Measurements from ENCODE around the gene ENTHD1. TPM values are rescaled to one million over a fixed set of nuclear protein-coding genes. Genes with fewer than 3 reads are reported as not detected.
A peak's percentile ranks its signal among the peaks of the same experiment; 100 is the strongest.

Gene ENTHD1
- total RNA-seq, 1 donor from 2014 or later = not detected

- peaks cover 23% of the 10 kb centered on the region for H3F3A ChIP-seq (ENCODE audit: low read depth)
- peaks cover 13% of the 10 kb centered on the region for H4K20me1 ChIP-seq (ENCODE audit: low read depth)
- no peaks in the 10 kb centered on the region for H3K36me3 Mint-ChIP-seq
- no peak overlapping the region for H3K27ac ChIP-seq
- H3K9me3 Mint-ChIP-seq = no peaks in the 10 kb centered on the region
- H2AFZ ChIP-seq (replicated peaks) = no peak overlapping the region
- no peak for TF ChIP-seq EZH2phosphoT487 (IDR thresholded peaks at IDR 0.05)
- no peak for TF ChIP-seq CTCF (IDR thresholded peaks at IDR 0.05)
- TF ChIP-seq EZH2 (IDR thresholded peaks at IDR 0.05) = no peak
- no peak for DNase-seq (ENCODE audit: low spot score)
- no peaks in the 10 kb centered on the region for H3K79me2 ChIP-seq (ENCODE audit: low read depth)
- H3K27ac Mint-ChIP-seq = no peak overlapping the region
- H3K27me3 Mint-ChIP-seq (ENCODE audit: insufficient read depth, low read depth) = peaks cover 5% of the 10 kb centered on the region
- peaks cover 40% of the 10 kb centered on the region for H3K4me1 Mint-ChIP-seq
- peaks cover 33% of the 10 kb centered on the region for H3K4me1 ChIP-seq
- no peaks in the 10 kb centered on the region for H3K9me3 ChIP-seq (ENCODE audit: low read depth)
- H3K4me2 ChIP-seq = no peak overlapping the region
- no peak overlapping the region for H3K4me3 Mint-ChIP-seq
- H3K9ac ChIP-seq = no peak overlapping the region
- H3K36me3 ChIP-seq = no peaks in the 10 kb centered on the region
- H3K4me3 ChIP-seq = no peak overlapping the region
- H3K27me3 ChIP-seq = no peaks in the 10 kb centered on the region
Measured at GRCh38 chr22:39917776-39918495, 24.4 kb upstream of the ENTHD1 start.

DNA sequence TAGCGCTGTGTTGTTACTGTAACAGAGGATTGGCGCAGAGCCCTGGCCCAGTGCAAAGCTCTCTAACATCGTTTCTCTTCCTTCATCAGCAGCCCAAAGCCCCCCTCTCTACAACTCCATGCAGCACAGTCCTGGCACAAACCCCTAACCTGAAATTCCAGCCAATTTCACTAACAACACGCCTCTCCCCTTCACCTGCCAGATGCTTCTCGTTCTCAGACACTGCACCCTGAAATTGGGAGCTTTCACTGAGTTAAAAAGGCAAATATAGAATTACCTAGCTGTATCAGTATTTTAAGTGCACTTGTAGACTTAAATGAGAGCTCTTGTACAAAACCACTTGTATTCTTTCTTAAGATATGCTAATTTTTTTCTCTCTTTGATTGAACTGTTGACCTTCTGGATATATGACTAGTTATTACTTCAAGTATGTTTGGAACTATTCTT, 23.7 kb upstream of the ENTHD1 start:
- Histone ChIP-seq H3K9ac (no peak overlapping the region), H3K27me3 (no peaks in the 10 kb centered on the region), H3K79me2 (ENCODE audit: low read depth) (no peaks in the 10 kb centered on the region), H3K36me3 (no peaks in the 10 kb centered on the region), H3K27ac (no peak overlapping the region), H4K20me1 (ENCODE audit: low read depth) (peaks cover 13% of the 10 kb centered on the region), H3K4me1 (peaks cover 33% of the 10 kb centered on the region), H3K4me3 (no peak overlapping the region), H3K9me3 (ENCODE audit: low read depth) (no peaks in the 10 kb centered on the region), H2AFZ (replicated peaks) (no peak overlapping the region), H3F3A (ENCODE audit: low read depth) (peaks cover 23% of the 10 kb centered on the region), H3K4me2 (no peak overlapping the region)
- no peak overlapping the region for H3K27ac Mint-ChIP-seq
- no peaks in the 10 kb centered on the region for H3K36me3 Mint-ChIP-seq
- no peak for TF ChIP-seq EZH2 (IDR thresholded peaks at IDR 0.05)
- no peak for TF ChIP-seq EZH2phosphoT487 (IDR thresholded peaks at IDR 0.05)
- H3K4me3 Mint-ChIP-seq = no peak overlapping the region
- H3K4me1 Mint-ChIP-seq = peaks cover 45% of the 10 kb centered on the region
- H3K27me3 Mint-ChIP-seq (ENCODE audit: insufficient read depth, low read depth) = peaks cover 3% of the 10 kb centered on the region
- H3K9me3 Mint-ChIP-seq = no peaks in the 10 kb centered on the region
- DNase-seq (ENCODE audit: low spot score) = no peak

- no peak overlapping the region for H3K9ac ChIP-seq
- TF ChIP-seq EZH2phosphoT487 (IDR thresholded peaks at IDR 0.05) (no peak), CTCF (IDR thresholded peaks at IDR 0.05) (no peak), EZH2 (IDR thresholded peaks at IDR 0.05) (no peak)
- Mint-ChIP-seq H3K36me3 (no peaks in the 10 kb centered on the region), H3K4me3 (no peak overlapping the region), H3K27ac (no peak overlapping the region), H3K9me3 (no peaks in the 10 kb centered on the region), H3K4me1 (peaks cover 50% of the 10 kb centered on the region), H3K27me3 (ENCODE audit: insufficient read depth, low read depth) (peaks cover 3% of the 10 kb centered on the region)
- no peak for DNase-seq (ENCODE audit: low spot score)
- no peaks in the 10 kb centered on the region for H3K79me2 ChIP-seq (ENCODE audit: low read depth)
- peaks cover 23% of the 10 kb centered on the region for H3F3A ChIP-seq (ENCODE audit: low read depth)
- H3K4me2 ChIP-seq = no peak overlapping the region
- H4K20me1 ChIP-seq (ENCODE audit: low read depth) = peaks cover 13% of the 10 kb centered on the region
- no peaks in the 10 kb centered on the region for H3K36me3 ChIP-seq
- H3K27ac ChIP-seq = no peak overlapping the region
- no peak overlapping the region for H2AFZ ChIP-seq (replicated peaks)
- no peak overlapping the region for H3K4me3 ChIP-seq
- H3K9me3 ChIP-seq (ENCODE audit: low read depth) = no peaks in the 10 kb centered on the region
- no peaks in the 10 kb centered on the region for H3K27me3 ChIP-seq
- H3K4me1 ChIP-seq = peaks cover 33% of the 10 kb centered on the region
Measured at GRCh38 chr22:39916496-39916895, 22.9 kb upstream of the ENTHD1 start.

DNA sequence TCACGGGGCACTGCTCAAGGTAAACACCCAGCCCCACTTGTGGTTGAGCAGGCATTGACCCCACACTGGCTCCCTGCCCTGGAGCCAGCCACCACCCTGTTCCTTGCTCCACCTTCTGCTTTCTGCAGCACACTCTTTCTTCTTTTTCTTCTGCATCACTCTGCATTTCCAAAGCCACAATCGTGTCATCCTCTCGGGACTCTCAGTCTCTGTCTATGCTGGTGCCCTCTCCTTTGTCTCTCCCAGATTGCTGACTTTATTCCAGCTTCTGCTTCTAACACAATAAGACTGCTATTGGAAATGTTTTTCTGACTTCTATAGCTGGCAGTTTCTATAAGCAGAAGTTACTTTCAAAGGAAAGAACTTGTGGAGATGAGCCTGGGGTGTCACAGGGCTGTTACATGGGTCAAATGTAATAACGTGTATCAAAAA, 21.8 kb upstream of the ENTHD1 start:
- Histone ChIP-seq H3K27ac (no peak overlapping the region), H3K79me2 (ENCODE audit: low read depth) (no peaks in the 10 kb centered on the region), H2AFZ (replicated peaks) (no peak overlapping the region), H3K9ac (no peak overlapping the region), H3F3A (ENCODE audit: low read depth) (peaks cover 23% of the 10 kb centered on the region), H3K4me1 (peaks cover 33% of the 10 kb centered on the region), H3K36me3 (no peaks in the 10 kb centered on the region), H4K20me1 (ENCODE audit: low read depth) (peaks cover 13% of the 10 kb centered on the region), H3K4me2 (no peak overlapping the region), H3K9me3 (ENCODE audit: low read depth) (no peaks in the 10 kb centered on the region), H3K27me3 (no peaks in the 10 kb centered on the region), H3K4me3 (no peak overlapping the region)
- H3K9me3 Mint-ChIP-seq = no peaks in the 10 kb centered on the region
- no peaks in the 10 kb centered on the region for H3K36me3 Mint-ChIP-seq
- peak overlapping the region; percentile 6 for H3K27ac Mint-ChIP-seq
- no peak for TF ChIP-seq EZH2 (IDR thresholded peaks at IDR 0.05)
- TF ChIP-seq CTCF (IDR thresholded peaks at IDR 0.05) = no peak
- no peak for TF ChIP-seq EZH2phosphoT487 (IDR thresholded peaks at IDR 0.05)
- H3K4me3 Mint-ChIP-seq = peak overlapping the region; percentile 2
- DNase-seq (ENCODE audit: low spot score) = no peak
- peaks cover 53% of the 10 kb centered on the region for H3K4me1 Mint-ChIP-seq
- no peaks in the 10 kb centered on the region for H3K27me3 Mint-ChIP-seq (ENCODE audit: insufficient read depth, low read depth)

Data from neural progenitor cell (in vitro differentiated cells).